Smooth muscle cell of the brain vasculature (primary cell): ENCODE results near the gene ARAP1.

Experiments used
- DNase-seq: peaks from one replicate; pipeline ENCODE4 v3.0.0-alpha.2; 2012; ENCODE audit warnings: low read depth, low spot score

The ARAP1 gene

DNA sequence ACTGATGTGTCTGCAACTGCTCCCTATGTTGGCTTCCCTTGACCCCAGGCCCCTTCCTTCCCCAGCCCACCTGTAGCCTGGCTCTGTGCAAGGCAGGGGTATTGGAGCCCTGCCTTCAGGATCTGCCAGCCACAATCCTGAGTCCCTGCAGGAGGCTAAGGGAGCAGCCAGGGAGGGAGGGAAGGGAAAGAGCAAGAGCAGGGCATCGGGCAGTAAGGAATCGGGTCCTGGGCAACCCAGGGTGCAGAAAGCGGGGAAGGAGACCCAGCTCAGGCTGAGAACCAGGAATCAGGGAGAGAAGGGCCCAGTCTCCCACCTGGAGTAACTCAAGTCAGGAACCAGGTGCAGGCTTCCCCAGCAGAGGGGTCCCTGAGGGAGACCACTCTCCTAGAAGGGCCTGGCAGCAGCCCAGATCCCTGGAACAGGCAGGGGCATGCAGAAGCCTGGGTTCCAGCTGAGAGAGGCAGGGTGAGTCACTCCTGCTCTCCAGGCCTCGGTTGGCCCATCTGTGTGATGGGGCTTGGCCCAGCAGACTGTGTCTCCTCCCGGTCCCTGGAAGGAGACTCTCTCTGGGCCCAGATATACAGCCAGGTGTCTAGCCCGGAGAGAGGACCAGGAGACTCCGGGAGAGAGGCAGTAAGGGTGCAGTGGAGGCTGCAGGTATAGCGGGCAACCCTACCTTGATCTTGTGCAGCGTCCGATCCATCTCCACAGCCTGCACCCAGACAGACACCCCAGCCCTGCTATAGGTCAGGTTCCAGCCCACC lies 28.3 kb upstream of the ARAP1 start:
- no peak for DNase-seq

DNA sequence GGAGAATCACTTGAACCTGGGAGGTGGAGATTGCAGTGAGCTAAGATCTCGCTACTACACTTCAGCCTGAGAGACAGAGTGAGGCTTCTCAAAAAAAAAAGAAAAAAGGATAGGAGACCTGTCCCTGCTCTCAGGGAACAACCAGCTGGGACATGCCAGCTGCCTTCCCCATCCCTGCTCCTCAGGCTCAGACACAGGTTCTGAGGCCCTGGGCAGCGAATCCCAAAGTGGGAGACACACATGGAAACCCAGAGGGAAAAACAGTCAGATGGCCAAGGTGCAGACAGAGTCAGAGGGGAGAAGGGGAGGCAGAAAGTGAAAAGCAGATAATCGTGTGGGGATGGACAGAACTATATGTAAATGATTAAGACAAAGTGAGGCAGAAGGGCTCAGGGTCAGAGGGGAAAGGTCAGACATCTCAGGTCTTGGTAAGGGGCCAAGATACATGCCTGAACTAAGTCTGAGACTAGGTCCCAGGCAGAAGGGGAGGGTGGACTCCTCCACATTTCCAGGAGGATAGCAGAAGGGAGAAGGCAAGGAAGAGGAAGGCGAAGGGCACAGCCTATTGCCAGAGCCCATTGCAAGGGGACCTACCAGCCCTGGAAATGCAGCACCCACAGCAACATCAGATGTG lies 27.4 kb upstream of the ARAP1 start:
- DNase-seq = no peak

DNA sequence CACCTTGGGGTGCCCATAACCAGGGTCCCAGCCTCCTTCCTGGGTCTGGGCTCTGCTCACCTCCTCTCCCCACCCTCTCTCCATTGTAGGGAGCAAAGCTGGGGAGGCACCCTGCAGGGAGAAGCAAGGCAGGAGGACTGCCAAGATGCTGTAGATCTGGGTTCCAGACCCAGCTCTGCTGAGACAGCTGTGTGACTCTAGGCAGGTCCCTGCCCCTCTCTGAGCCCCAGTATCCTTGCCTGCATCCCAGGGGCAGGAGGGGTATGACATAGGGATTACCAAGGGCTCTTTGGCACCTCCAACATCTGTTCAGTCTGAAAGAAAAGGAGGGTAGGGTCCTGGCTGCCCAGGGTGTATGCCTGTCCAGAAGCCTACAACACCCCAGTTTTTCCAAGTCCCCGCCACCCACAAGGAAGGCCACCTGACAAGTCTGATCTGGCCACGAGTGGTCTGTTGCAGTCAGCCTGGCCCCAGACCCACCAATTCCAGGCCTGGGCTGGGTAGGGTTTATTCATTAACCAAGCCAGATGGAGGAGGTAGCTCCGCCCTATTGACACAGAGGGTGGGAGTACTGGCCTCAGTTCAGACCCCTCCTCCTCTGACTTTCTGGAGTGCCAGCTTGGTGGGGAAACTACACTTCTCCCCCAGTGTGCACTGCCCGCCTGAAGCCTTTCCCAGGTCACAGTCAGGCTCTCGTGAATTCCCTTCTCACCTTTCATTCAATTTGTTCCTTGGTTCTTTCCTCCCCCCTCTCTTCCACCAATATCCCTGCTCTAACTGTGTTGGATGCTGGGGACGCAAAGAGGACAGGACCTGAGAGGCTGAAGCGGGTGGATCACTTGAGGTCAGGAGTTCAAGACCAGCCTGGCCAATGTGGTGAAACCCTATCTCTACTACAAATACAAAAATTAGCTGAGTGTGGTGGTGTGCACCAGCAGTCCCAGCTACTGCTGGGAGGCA lies 26.6 kb upstream of the ARAP1 start:
- no peak for DNase-seq

DNA sequence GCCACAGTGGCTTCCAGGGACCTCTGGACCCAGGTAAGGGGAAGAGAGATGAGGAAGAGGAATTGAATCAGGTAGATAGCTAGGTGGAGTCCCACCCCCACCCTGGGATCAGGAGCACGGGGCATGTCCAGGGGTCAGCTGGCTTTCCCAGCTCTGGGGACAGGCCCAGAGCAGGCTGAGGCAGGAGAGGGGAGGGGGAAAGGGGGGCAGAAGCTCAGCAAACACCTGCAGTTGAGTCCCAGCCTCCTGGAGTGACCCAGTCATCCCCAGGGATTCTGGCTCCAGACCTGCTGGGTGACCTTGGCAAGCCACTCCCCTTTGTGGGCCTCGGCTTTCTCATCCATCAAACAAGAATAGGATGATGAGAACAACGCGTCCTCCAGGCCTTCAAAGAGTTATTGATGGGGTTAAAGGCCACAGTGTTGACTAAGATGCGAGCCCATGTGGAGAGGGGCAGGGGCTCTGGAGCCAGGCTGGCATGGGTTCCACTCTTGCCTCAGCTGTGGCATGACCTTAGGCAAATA lies 25.6 kb upstream of the ARAP1 start:
- no peak for DNase-seq

DNA sequence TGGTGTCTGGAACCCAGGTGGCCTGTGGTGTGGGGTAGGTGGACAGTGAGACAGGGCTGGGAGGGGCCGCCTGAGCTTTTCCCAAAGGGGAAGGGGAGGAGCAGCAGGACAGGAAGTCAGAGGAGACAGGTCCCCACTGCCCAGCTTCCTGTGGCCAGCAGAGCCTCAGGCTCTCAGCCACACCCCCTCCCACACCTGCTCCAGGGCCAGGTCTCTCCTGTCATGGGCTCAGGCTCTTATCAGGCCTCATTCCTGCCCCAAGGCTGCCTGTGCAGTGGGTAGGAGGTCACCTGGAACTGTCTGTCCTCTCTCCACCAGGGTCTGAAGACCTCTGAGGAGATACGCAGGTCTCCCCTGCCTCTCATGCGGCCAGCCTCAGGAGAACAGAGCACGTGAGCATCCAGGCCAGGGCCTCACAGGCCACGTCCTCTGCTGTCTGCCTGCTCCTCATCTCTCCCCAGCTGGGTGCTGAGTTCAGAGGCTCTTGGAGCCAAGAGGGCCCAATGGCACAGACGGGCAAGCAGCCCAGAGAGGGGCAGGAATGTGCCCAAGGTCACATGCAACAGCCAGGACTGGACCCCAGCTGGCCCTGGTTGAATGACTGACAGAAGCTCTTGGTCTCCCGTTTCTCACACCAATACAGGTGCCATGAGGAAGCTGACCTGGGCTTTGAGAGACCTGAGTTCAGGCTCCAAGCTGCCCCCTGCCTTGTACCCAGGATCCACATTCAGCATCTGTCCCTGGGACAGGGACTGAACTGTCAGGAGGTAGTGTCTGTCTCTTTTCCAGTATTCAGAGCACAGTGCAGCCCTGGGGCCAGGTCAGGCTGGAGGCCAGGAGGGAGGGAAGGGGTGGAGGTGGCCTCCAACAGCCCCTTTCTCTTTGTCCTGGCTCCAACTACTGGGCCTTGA lies 24.9 kb upstream of the ARAP1 start:
- no peak for DNase-seq

DNA sequence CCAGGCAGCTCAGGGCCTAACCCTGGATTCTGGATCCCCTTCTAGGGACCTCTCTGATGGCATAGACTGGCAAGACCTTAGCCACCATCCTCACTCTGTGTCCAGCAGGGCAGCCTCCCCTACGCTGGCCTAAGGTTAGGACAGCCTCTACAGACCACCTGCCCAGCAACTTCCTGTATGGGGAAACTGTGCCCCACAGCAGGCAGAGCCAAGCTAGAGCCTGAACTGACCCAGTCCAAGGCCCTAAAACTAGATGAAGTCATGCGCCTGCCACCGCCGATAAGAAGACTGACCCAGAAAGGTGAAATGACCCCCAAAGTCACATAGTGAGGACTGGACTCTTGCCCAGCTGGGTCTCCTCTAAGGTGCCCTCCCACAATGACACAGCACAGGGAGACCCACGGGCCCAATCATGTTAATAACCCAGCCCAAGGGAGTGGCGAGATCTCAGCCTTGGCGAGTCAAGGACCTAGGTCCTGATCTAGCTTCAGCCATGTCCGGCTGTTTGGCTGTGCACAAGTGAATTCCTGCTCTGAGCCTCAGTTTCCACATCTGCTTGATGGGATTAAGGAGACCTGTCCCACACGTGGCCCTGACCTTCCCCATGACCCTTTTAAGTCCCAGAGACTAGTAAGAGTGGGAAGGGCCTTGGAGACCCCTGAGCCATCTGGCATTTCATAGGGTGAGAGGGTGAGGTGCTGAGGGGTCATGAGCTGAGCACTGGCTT lies 24.1 kb upstream of the ARAP1 start:
- DNase-seq = no peak

DNA sequence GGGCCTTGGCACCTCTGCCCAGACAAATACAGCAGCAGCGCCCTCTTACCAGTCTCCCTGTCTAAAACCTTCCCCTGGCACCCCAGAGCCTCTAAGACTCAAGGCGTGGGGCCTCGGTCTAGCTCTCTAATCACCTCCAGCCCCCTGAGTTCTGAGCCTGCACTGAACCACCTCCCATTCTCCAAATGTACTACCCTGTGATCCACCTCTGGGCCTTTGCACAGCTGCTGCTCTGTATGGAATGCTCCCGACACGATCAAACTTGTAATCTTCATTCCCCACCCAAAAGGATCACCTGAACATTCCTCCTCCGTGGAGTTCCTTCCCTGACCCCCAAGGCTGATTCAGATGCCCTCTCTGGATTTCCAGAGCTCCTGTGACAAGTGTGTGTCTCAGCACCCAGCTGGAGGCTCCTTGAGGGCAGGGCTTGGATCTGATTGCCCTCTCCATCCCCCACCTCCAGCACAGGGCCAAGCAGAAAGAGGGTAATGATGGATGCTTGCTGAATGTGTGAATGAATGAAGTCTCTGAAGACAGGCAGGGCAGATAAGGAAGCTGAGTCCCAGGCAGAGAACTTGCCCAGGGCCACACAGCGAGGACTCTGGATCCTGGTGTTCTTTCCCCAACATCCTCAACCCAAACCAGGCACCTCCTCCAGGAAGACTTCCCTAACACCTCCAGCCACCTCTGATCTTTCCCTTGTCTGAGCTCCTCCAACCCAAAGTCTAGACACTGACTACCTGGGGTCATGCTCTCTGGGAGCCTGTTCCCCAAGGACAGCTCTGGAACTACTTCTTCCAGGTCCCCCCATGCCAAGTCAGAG lies 23.3 kb upstream of the ARAP1 start:
- DNase-seq = no peak

DNA sequence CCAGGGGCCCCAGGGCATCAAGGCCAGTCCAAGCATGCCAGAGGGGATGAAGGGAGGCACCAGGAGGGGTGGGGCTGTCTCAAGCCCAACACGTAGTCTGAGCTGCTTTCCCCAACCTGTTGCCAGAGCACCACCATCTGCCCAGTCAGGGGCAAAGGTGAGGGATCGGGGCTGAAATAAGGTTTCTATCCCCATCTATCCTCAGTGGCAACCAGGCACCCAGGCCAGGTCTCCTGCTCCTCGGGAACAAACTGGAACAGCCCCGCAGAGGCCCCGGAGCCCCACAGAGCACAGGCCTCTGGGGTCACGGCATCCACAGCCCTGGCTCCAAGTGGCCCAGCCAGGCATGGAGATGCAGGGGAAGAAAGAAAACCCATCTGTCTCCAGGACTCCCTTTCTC lies 22.3 kb upstream of the ARAP1 start:
- DNase-seq = no peak

DNA sequence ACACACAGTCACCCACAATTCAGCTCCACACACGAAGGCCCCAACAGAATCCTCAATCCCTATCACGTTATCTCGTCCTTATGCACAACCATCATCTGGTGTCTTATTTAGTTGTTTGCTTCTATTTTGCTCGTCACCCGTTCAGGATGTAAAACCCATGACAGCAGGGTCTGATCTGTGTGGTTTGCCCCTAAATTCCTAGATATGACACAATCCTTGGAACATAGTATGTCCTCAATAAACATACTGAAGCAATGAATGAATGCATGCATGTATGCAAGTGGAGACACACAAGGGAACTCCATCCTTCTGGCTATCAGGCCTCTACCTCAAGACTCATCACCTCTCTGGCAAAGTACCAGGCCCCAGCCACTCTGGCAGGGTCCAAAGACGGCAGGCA lies 21.5 kb upstream of the ARAP1 start:
- DNase-seq = no peak

DNA sequence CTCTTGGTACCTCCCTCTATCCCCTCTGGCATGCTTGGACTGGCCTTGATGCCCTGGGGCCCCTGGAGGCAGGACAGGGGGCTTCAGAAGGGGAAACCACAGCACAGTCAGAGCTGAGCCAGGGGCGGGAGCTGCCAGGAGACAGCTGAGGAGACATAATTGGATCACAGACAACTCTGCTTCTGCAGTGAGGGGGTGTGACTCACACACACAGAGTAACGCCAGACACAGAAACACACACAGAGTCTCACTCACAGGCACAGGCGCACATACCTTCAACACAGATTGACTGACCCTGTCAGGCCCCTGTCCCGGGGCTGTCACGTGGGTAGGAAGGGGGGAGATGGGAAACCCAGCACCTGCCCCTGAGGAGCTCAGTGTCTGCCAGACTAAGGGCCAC lies 21.1 kb upstream of the ARAP1 start:
- no peak for DNase-seq

DNA sequence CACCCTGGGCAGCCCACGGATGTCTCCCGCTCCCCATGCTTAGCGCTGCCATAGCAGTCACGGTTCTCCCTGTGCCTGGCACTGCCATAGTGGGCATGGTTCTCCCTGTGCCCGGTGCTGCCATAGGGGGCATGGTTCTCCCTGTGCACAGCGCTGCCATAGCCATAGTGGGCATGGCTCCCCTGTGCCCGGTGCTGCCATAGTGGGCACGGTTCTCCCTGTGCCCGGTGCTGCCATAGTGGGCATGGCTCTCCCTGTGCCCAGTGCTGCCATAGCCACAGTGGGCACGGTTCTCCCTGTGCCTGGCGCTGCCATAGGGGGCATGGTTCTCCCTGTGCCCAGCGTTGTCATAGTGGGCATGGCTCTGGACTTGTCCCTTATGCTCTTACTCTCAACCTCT lies 19.9 kb upstream of the ARAP1 start:
- DNase-seq = no peak

DNA sequence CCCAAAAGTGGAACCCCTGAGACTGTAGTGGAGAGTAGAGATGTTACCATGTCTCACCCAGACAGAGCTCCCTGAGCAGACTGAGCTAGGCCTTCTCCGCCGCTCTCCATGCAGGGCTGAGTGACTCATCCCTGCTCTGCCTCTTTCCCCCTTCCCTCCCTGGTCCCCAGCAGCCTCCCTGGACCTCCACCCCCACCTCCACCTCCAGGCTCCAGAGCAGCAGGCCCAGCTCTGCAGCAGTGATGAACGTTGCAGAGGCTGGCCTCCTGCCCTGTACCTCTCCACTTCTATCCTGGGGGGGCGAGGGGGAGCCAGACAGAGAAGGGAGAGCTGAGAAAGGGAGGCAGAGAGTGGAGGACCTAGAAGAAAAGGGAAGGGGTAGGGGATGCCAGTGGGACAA lies 19.3 kb upstream of the ARAP1 start:
- no peak for DNase-seq

DNA sequence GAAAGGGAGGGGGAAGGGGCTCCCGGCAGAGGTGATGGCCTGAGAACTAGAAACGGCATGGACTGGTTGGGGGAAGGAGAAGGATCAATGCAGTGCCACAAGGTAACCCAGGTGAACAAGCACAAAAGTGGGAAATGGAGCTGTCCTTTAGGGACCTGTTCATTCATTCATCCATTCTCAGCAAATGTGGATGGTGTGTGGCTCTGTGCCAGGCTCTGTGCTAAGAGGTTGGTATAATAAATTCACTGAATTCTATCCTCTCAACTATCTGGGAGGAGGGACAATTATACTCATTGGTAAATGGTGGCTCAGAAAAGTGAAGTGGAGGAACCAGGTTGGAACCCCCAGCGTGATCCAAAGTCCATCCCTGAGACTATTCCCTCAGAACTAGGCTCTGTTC lies 18.6 kb upstream of the ARAP1 start:
- DNase-seq = no peak

DNA sequence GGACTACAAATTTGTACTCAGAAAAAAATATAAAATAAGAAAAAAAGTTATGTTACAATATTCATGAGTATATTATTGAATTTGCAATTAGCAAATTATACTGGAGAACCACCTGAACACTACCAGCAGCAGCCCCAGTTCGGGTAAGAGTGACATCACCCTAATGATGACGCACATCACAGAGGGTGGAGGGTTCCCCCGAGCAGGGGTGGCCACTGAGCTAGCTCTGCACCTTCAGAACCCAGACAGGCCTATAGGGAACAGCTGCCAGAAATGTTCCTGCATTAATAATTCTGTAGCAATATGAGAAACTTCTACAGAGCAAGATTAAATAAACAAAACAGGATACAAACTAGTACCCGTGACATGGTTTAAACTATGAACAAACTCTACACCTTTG lies 17.5 kb upstream of the ARAP1 start:
- no peak for DNase-seq

DNA sequence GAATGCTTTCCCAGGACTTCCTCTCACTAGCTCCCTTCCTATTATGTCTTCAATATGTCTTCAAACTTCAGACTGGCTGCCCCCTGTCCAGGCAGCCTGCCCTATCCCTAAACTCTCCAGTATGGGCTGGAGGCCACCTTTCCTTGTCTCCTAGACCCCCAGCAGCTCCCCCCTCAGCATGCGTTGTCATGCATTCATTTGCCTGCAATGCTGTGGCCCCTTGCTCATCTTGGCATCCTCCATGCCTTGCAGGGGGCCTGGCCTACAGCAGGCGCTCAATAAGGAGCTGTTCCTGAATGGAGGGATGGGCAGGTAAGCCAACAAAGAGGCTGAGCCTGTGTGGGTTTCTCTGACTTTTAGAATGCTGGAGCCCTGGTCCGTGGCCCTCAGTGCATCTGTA lies 16.4 kb upstream of the ARAP1 start:
- DNase-seq = no peak

DNA sequence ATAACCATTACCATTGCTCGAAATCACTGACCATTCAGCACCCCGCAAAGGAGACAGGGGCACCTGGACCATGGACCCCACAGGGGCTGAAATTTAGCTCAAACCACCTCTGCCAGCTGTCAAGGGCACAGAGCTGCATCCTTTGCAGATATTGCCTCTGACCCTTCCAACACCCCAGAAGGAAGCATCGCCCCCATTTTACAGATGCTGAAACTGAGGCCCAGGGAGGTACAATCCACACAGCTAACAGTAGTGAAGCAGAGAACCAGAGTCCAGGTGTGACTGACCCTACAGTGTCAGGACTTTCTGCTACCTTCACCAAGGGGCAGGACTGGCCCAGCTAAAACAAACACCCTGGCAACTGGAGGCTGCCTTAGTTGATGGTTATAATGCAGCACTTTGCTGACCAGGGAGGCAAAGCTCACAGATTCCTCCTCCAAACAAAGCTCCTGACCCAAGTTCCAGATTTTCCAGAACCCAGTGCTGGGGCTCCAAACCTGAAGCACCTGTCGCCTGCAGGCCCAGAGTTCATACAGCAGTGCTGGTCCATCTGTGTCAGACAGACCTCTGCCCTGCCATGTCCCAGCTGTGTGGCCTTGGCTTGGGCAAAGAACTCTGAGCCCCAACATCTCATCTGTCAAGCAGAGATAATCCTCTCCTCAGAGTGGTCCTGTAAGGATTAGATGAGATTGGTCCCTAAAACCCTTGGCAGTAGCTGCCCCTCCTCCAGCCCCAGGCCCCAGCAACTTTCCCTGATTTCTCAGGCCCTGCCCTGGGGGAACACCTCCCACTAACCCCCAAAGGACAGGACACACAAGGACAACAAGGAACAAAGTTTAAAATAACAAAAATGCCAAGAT lies 15.2 kb upstream of the ARAP1 start:
- DNase-seq = no peak

DNA sequence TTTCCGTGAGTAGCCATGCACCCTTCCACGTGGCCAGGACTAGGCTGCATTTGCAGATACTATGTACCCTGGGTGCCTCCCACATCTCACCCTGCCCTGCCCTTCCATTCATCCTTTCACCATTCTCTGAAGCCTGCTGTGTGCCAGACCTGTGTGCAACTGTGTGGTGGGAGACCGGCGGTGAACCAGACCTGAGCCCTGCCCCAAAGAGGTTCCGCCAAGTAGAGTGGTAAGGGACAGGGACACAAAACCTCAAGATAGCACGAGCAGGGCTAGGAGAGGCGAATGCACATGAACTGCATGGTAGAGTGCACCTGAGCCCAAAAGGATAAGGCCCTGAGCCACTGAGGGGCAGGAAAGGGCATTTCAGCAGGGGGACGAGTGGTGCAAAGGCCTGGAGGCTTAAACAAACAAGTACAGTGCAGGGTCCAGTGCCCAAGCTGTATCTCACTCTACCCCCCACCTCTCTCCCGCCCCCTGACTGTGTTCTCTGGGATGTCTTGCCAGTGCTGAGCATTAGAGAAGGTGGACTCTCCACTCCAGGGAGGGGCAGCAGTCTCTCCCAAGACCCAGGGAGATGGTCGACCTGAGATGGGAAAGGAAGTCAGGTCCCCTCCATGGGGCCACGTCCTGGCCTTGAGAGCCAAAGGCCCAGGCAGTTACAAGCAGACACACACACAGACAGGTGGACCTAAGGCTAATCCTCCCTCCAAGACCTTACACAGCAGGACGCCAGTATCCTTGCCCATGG lies 14.1 kb upstream of the ARAP1 start:
- DNase-seq = no peak

DNA sequence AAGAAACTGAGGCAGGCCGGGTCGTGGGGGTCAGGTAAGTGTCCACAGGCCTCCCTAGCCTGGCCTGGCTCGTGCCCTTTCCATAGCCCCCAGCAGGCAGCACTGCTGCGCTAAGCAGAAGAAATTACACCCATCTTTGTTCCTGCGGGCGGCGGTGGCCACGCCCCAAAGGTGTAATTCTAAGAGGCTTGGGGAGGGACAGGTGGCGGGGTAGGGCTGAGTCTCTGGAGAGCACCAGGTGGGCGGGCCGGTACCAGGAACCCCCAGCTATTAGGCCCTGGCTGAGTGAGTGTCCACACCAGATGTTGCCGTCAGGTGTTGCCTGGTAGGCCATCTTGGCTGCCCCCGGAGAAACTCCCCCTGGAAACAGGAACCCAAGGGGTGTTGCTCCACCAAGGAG lies 12.3 kb upstream of the ARAP1 start:
- DNase-seq = no peak
